Loucy (cell line): ENCODE results near the gene HYOU1.
"Not testable (repeated sequence)": the region's sequence is repeated elsewhere in the genome, so short reads cannot be mapped to it uniquely, and the experiment has no call there.

Experiments
- H2AFZ ChIP-seq: fragments of 200-600 bp; sonication (generic); 2 replicates; pipeline ENCODE4 v1.6.0; 2016; ENCODE audit warnings: antibody characterized with exemption, mild to moderate bottlenecking, low read length, moderate library complexity
- H3F3A ChIP-seq: fragments of 200-600 bp; 2 replicates; pipeline ENCODE4 v1.6.0; 2016; ENCODE audit warnings: antibody characterized with exemption, low read depth, mild to moderate bottlenecking
- H3K27me3 ChIP-seq: fragments of 200-600 bp; sonication (generic); 2 replicates; pipeline ENCODE4 v1.6.1; 2014; ENCODE audit warnings: low read length, mild to moderate bottlenecking; ENCODE audit not compliant: insufficient read depth, poor library complexity, severe bottlenecking
- H3K36me3 ChIP-seq: fragments of 200-600 bp; sonication (generic); 2 replicates; pipeline ENCODE4 v1.6.1; 2016; ENCODE audit warnings: low read length; ENCODE audit not compliant: insufficient read depth
- H3K4me1 ChIP-seq: fragments of 200-600 bp; sonication (generic); 2 replicates; pipeline ENCODE4 v1.5.1; 2014; ENCODE audit warnings: low read length, mild to moderate bottlenecking; ENCODE audit not compliant: insufficient read depth, poor library complexity, severe bottlenecking
- H3K4me2 ChIP-seq: fragments of 200-600 bp; sonication (generic); 2 replicates; pipeline ENCODE4 v1.6.0; 2014; ENCODE audit warnings: antibody characterized with exemption, low read length, low read depth, mild to moderate bottlenecking; ENCODE audit not compliant: poor library complexity, severe bottlenecking
- H3K4me3 ChIP-seq: fragments of 200-600 bp; sonication (generic); 2 replicates; pipeline ENCODE4 v1.5.1; 2014; ENCODE audit warnings: low read length, mild to moderate bottlenecking, mixed read lengths; ENCODE audit not compliant: poor library complexity, severe bottlenecking
- H3K79me2 ChIP-seq: fragments of 200-600 bp; sonication (generic); 2 replicates; pipeline ENCODE4 v1.6.1; 2014; ENCODE audit warnings: low read length; ENCODE audit not compliant: insufficient read depth
- H3K9ac ChIP-seq: fragments of 200-600 bp; sonication (generic); 2 replicates; pipeline ENCODE4 v1.6.0; 2014; ENCODE audit warnings: mild to moderate bottlenecking, low read depth, low read length, moderate library complexity; ENCODE audit not compliant: poor library complexity, severe bottlenecking
- H3K9me2 ChIP-seq: fragments of 200-600 bp; sonication (generic); replicated peaks from 2 replicates; pipeline ENCODE4 v1.6.1; 2016; ENCODE audit warnings: low read depth, low read length, mixed read lengths
- H3K9me3 ChIP-seq: fragments of 200-600 bp; sonication (generic); 2 replicates; pipeline ENCODE4 v1.6.1; 2014; ENCODE audit warnings: mild to moderate bottlenecking, antibody characterized with exemption, low read length, low read depth; ENCODE audit not compliant: insufficient read depth
- H4K20me1 ChIP-seq: fragments of 200-600 bp; sonication (generic); 2 replicates; pipeline ENCODE4 v1.6.0; 2014; ENCODE audit warnings: antibody characterized with exemption, low read length, mild to moderate bottlenecking; ENCODE audit not compliant: insufficient read depth, poor library complexity, severe bottlenecking
- EZH2phosphoT487 ChIP-seq: fragments of 200-600 bp; IDR thresholded peaks from 2 replicates; pipeline ENCODE4 v1.6.1; 2018; ENCODE audit warnings: antibody characterized with exemption, mild to moderate bottlenecking, moderate library complexity, borderline replicate concordance
- TF ChIP-seq, protein P1 (sequence below): fragments of 200-600 bp; sonication (generic); conservative IDR thresholded peaks from 2 replicates; pipeline ENCODE4 v1.5.1; 2014; ENCODE audit warnings: mild to moderate bottlenecking, antibody characterized with exemption, low read length

Gene HYOU1

GRCh38 chr11:119018074-119018938, 38.7 kb downstream of the HYOU1 start, which contains the start of the genes RPS25 and TRAPPC4:
Gene RPS25, minus strand, starts transcription at chr11:119018343. Its CDS starts 59 bp downstream, at chr11:119018284.
Gene TRAPPC4, plus strand, starts transcription at chr11:119018766. Its CDS starts 30 bp downstream, at chr11:119018796.
- Histone ChIP-seq H3K79me2 (peaks cover 88% of the 10 kb centered on the region), H3K36me3 (peaks cover 33% of the 10 kb centered on the region)

DNA sequence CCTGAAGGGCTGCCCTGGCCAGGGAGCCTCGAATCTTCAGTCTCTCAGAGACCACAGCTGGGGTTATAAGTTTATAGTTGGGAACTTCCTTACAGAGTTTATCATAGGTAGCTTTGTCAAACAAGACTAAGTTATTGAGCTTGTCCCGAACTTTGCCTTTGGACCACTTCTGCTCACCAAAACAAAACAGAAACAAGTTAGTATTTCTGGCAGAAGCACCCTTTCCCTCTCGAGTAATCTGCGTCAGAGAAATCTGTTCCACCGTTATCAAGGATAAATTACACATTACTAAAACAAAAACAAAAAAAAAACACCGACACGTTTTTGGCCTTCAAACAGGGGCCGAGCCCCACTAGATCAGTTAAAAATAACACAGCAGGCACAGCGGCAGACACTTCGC, 39.6 kb downstream of the HYOU1 start:
- not testable (repeated sequence) for H2AFZ ChIP-seq, H3K27me3 ChIP-seq, H3K9me3 ChIP-seq, H3F3A ChIP-seq, H3K9me2 ChIP-seq
- Histone ChIP-seq H4K20me1 (peaks cover 53% of the 10 kb centered on the region), H3K9ac (peak overlapping the region; percentile 96), H3K4me1 (peaks cover 27% of the 10 kb centered on the region), H3K36me3 (peaks cover 38% of the 10 kb centered on the region), H3K79me2 (peaks cover 82% of the 10 kb centered on the region), H3K4me3 (peak overlapping the region; percentile 93), H3K4me2 (peak overlapping the region; percentile 92)

More at GRCh38 chr11:119018074-119018938, 38.7 kb downstream of the HYOU1 start, which contains the start of the genes RPS25 and TRAPPC4:
- Histone ChIP-seq H3K9me3 (no peaks in the 10 kb centered on the region), H3F3A (no peaks in the 10 kb centered on the region), H2AFZ (peak within 1 kb of the TSS; percentile 94), H3K9me2 (no peaks in the 10 kb centered on the region), H3K4me1 (peaks cover 27% of the 10 kb centered on the region), H3K9ac (peak within 1 kb of the TSS; percentile 96), H3K4me3 (peak within 1 kb of the TSS; percentile 93), H4K20me1 (peaks cover 53% of the 10 kb centered on the region), H3K4me2 (peak within 1 kb of the TSS; percentile 92), H3K27me3 (no peaks in the 10 kb centered on the region)
- no peak for TF ChIP-seq EZH2phosphoT487
- TF ChIP-seq, protein P1, sequence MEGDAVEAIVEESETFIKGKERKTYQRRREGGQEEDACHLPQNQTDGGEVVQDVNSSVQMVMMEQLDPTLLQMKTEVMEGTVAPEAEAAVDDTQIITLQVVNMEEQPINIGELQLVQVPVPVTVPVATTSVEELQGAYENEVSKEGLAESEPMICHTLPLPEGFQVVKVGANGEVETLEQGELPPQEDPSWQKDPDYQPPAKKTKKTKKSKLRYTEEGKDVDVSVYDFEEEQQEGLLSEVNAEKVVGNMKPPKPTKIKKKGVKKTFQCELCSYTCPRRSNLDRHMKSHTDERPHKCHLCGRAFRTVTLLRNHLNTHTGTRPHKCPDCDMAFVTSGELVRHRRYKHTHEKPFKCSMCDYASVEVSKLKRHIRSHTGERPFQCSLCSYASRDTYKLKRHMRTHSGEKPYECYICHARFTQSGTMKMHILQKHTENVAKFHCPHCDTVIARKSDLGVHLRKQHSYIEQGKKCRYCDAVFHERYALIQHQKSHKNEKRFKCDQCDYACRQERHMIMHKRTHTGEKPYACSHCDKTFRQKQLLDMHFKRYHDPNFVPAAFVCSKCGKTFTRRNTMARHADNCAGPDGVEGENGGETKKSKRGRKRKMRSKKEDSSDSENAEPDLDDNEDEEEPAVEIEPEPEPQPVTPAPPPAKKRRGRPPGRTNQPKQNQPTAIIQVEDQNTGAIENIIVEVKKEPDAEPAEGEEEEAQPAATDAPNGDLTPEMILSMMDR = no peak

GRCh38 chr11:119016216-119017009, 40.6 kb downstream of the HYOU1 start:
- TF ChIP-seq EZH2phosphoT487 = no peak
- TF ChIP-seq, protein P1 = no peak
- Histone ChIP-seq H3K4me3 (peak overlapping the region; percentile 93), H3K27me3 (no peaks in the 10 kb centered on the region), H3K4me1 (peaks cover 26% of the 10 kb centered on the region), H3K4me2 (peak overlapping the region; percentile 92), H3K9me2 (no peaks in the 10 kb centered on the region), H3K79me2 (peaks cover 72% of the 10 kb centered on the region), H3K36me3 (peaks cover 40% of the 10 kb centered on the region), H2AFZ (no peak overlapping the region), H4K20me1 (peaks cover 53% of the 10 kb centered on the region), H3K9me3 (no peaks in the 10 kb centered on the region), H3F3A (0 out of 2 replicates have a peak, but pooled peaks cover 3% of the 10 kb centered on the region), H3K9ac (peak overlapping the region; percentile 96)
